Naive thymus-derived CD4-positive, alpha-beta T cell (primary cell): ENCODE results near the gene QKI. TPM values are rescaled to one million over a fixed set of nuclear protein-coding genes. Genes with fewer than 3 reads are reported as not detected.

Experiments
- ATAC-seq: fragments of 150-1000 bp; cut with Tn5 transposase; 2 replicates; pipeline ENCODE4 v1.10.0; 2021; ENCODE audit warnings: mild to moderate bottlenecking, moderate library complexity
- CTCF ChIA-PET: fragments of 350-600 bp; sonication (Branson Sonifier 250); formaldehyde crosslinking; loops from one replicate; lab custom pipeline; 2021; ENCODE audit warnings: antibody characterized with exemption; lab: Charles Lee
- POLR2A ChIA-PET: fragments of 350-600 bp; sonication (Branson Sonifier 250); formaldehyde crosslinking; loops from one replicate; lab custom pipeline; 2021; ENCODE audit warnings: antibody characterized with exemption, inconsistent platforms; lab: Charles Lee
- DNase-seq, 9 donors: peaks; one replicate each; pipeline versions ENCODE4 v3.0.0 to v3.0.0-alpha.2; 2020 to 2022; ENCODE audit warnings: mixed read lengths in 1 of 9
- H3K27ac ChIP-seq: one replicate; pipeline ENCODE4 v1.7.0; 2013; ENCODE audit warnings: mild to moderate bottlenecking, low read depth, low read length, moderate library complexity
- H3K27me3 ChIP-seq, 2 donors: one replicate each; pipeline ENCODE4 v1.7.0; 2013; ENCODE audit warnings: low read length in 2 of 2, mild to moderate bottlenecking in 2 of 2, moderate library complexity in 2 of 2; ENCODE audit not compliant: control insufficient read depth in 2 of 2, insufficient read depth in 2 of 2
- H3K36me3 ChIP-seq, 3 experiments: 1 replicate in 2 of 3; 2 replicates in 1 of 3; pipeline ENCODE4 v1.7.0; 2013; ENCODE audit warnings: low read length in 3 of 3, mild to moderate bottlenecking in 3 of 3, moderate library complexity in 1 of 3; ENCODE audit not compliant: insufficient read depth in 3 of 3, control insufficient read depth in 2 of 3
- H3K4me1 ChIP-seq, 2 donors: one replicate each; pipeline ENCODE4 v1.7.0; 2013; ENCODE audit warnings: low read length in 2 of 2, mild to moderate bottlenecking in 2 of 2, moderate library complexity in 1 of 2; ENCODE audit not compliant: control insufficient read depth in 2 of 2, insufficient read depth in 2 of 2
- H3K4me3 ChIP-seq: 2 replicates; pipeline ENCODE4 v1.7.0; 2013; ENCODE audit warnings: mild to moderate bottlenecking, low read length
- H3K9me3 ChIP-seq, 3 experiments: 1 replicate in 2 of 3; 2 replicates in 1 of 3; pipeline ENCODE4 v1.7.0; 2013; ENCODE audit warnings: low read length in 3 of 3; ENCODE audit not compliant: control insufficient read depth in 2 of 3
- H3K27ac Mint-ChIP-seq, 9 donors: one replicate each; pipeline ENCODE4 v1.8.0; 2020 to 2022; ENCODE audit warnings: mixed read lengths in 9 of 9, mild to moderate bottlenecking in 8 of 9, moderate library complexity in 5 of 9, inconsistent platforms in 2 of 9
- H3K27me3 Mint-ChIP-seq, 5 donors: one replicate each; pipeline ENCODE4 v1.8.0; 2021 to 2022; ENCODE audit warnings: mixed read lengths in 5 of 5, mild to moderate bottlenecking in 1 of 5
- H3K36me3 Mint-ChIP-seq, 5 donors: one replicate each; pipeline ENCODE4 v1.8.0; 2020 to 2022; ENCODE audit warnings: mixed read lengths in 5 of 5, mild to moderate bottlenecking in 3 of 5, inconsistent platforms in 1 of 5
- H3K4me1 Mint-ChIP-seq, 7 donors: one replicate each; pipeline ENCODE4 v1.8.0; 2020 to 2022; ENCODE audit warnings: mixed read lengths in 7 of 7, mild to moderate bottlenecking in 3 of 7, inconsistent platforms in 1 of 7
- H3K4me3 Mint-ChIP-seq, 10 donors: one replicate each; pipeline ENCODE4 v1.8.0; 2020 to 2022; ENCODE audit warnings: mild to moderate bottlenecking in 10 of 10, mixed read lengths in 10 of 10, moderate library complexity in 6 of 10, inconsistent platforms in 2 of 10
- H3K9me3 Mint-ChIP-seq, 11 donors: one replicate each; pipeline ENCODE4 v1.8.0; 2020 to 2022; ENCODE audit warnings: mixed read lengths in 11 of 11, mild to moderate bottlenecking in 4 of 11, inconsistent platforms in 1 of 11, moderate library complexity in 1 of 11
- intact Hi-C, 2 donors: fragments of 100-400 bp; cut with micrococcal nuclease; formaldehyde crosslinking; loops; one replicate each; pipeline ENCODE4 v1.15.1; 2023
- polyA plus RNA-seq, 2 donors: library from polyadenylated mRNA; unstranded; fragments of 300-500 nt; fragmentation: Illumina TruSeq; gene quantifications; one replicate each; pipeline ENCODE4 v1.2.3, GENCODE V29; 2021
- total RNA-seq, 6 experiments: library from RNA in 5 of 6; stranded (reverse) in 5 of 6; gene quantifications; 1 replicate in 5 of 6; 2 replicates in 1 of 6; pipeline ENCODE4 v1.2.3 and lab custom pipeline; 2021 to 2026

QKI gene
- total and polyA plus RNA-seq, 7 experiments from 2014 or later, result 15.0 to 147 (median 72.5) TPM

- Mint-ChIP-seq H3K4me3 (peak overlapping the region in 9 of 10 donors; percentile 6 to 52 (median 27)), H3K4me1 (peaks cover 38 to 62% (median 54%) of the 10 kb centered on the region in 7 donors), H3K9me3 (peaks cover 0 to 1% (median 0%) of the 10 kb centered on the region in 11 donors), H3K36me3 (peaks cover 0 to 5% (median 0%) of the 10 kb centered on the region in 5 donors), H3K27me3 (no peaks in the 10 kb centered on the region), H3K27ac (no peak overlapping the region)
- ATAC-seq, result no peak
- no peak overlapping the region for H3K27ac ChIP-seq
- H3K9me3 ChIP-seq, result no peaks in the 10 kb centered on the region
- ChIA-PET CTCF (interaction anchor here (1.0 kb wide), 1 partner anchor 23 kb away, joined by 3 read pairs; no protein-coding TSS in a partner anchor), POLR2A (interaction anchor here (0.7 kb wide), 1 partner anchor 21 kb away, joined by 4 read pairs; no protein-coding TSS in a partner anchor)
- intact Hi-C loops, result loop anchor here (1.0 to 10.0 kb wide), 3 partner anchors 10 to 1509 kb away; no protein-coding TSS in a partner anchor
- H3K36me3 ChIP-seq, result no peaks in the 10 kb centered on the region
- H3K4me3 ChIP-seq, result no peak overlapping the region
- H3K27me3 ChIP-seq, result no peaks in the 10 kb centered on the region
- no peak for DNase-seq
- peaks cover 0 to 19% of the 10 kb centered on the region in 2 donors for H3K4me1 ChIP-seq
These were observed 4.0 kb downstream of the QKI start for GRCh38 chr6:163418311-163419029.

GRCh38 chr6:163419413-163420288, 5.1 kb downstream of the QKI start:
- H3K4me3 Mint-ChIP-seq, result peak overlapping the region in 6 of 10 donors; percentile 17 to 61 (median 38)

GRCh38 chr6:163420289-163420614, 5.7 kb downstream of the QKI start:
- Mint-ChIP-seq H3K36me3 (no peaks in the 10 kb centered on the region), H3K4me1 (peaks cover 42 to 77% (median 69%) of the 10 kb centered on the region in 7 donors), H3K9me3 (no peaks in the 10 kb centered on the region), H3K4me3 (peak overlapping the region in 6 of 10 donors; percentile 17 to 52 (median 33)), H3K27ac (no peak overlapping the region), H3K27me3 (no peaks in the 10 kb centered on the region)
- Histone ChIP-seq H3K27ac (no peak overlapping the region), H3K4me3 (no peak overlapping the region), H3K4me1 (peaks cover 0 to 19% of the 10 kb centered on the region in 2 donors), H3K9me3 (no peaks in the 10 kb centered on the region), H3K36me3 (no peaks in the 10 kb centered on the region), H3K27me3 (no peaks in the 10 kb centered on the region)
- CTCF ChIA-PET, result interaction anchor here (0.6 kb wide), 3 partner anchors 14 to 25 kb away, joined by 3 to 4 read pairs (median 3); no protein-coding TSS in a partner anchor
- DNase-seq (no peak), ATAC-seq (no peak)
- POLR2A ChIA-PET, result no interaction called here
- intact Hi-C loops, result no loop called here

More at GRCh38 chr6:163419413-163420288, 5.1 kb downstream of the QKI start:
- Mint-ChIP-seq H3K4me1 (peaks cover 40 to 72% (median 64%) of the 10 kb centered on the region in 7 donors), H3K27ac (peak overlapping the region in 1 of 9 donors; percentile 8), H3K36me3 (no peaks in the 10 kb centered on the region), H3K9me3 (no peaks in the 10 kb centered on the region), H3K27me3 (no peaks in the 10 kb centered on the region)
- no peak for DNase-seq
- H3K27me3 ChIP-seq, result no peaks in the 10 kb centered on the region
- no peak for ATAC-seq
- H3K4me3 ChIP-seq, result no peak overlapping the region
- CTCF ChIA-PET, result interaction anchor here (0.6 to 1.0 kb wide), 4 partner anchors 13 to 26 kb away, joined by 3 to 4 read pairs (median 3); no protein-coding TSS in a partner anchor
- intact Hi-C loops, result loop anchor here (1.0 to 10.0 kb wide), 3 partner anchors 9 to 1508 kb away; no protein-coding TSS in a partner anchor
- peaks cover 0 to 19% of the 10 kb centered on the region in 2 donors for H3K4me1 ChIP-seq
- H3K36me3 ChIP-seq, result no peaks in the 10 kb centered on the region
- POLR2A ChIA-PET, result no interaction called here
- no peaks in the 10 kb centered on the region for H3K9me3 ChIP-seq
- no peak overlapping the region for H3K27ac ChIP-seq

GRCh38 chr6:163422550-163422949, 8.0 kb downstream of the QKI start:
- H3K27me3 ChIP-seq, result no peaks in the 10 kb centered on the region
- intact Hi-C loops, result no loop called here
- peaks cover 0 to 12% of the 10 kb centered on the region in 2 donors for H3K4me1 ChIP-seq
- DNase-seq (no peak), ATAC-seq (no peak)
- H3K9me3 Mint-ChIP-seq, result no peaks in the 10 kb centered on the region
- ChIA-PET POLR2A (interaction anchor here (1.1 kb wide), 1 partner anchor 17 kb away, joined by 4 read pairs; no protein-coding TSS in a partner anchor), CTCF (no interaction called here)
- H3K27ac Mint-ChIP-seq, result peak overlapping the region in 1 of 9 donors; percentile 49
- no peaks in the 10 kb centered on the region for H3K36me3 Mint-ChIP-seq
- H3K9me3 ChIP-seq, result no peaks in the 10 kb centered on the region
- no peak overlapping the region for H3K27ac ChIP-seq
- H3K4me1 Mint-ChIP-seq, result peaks cover 34 to 74% (median 66%) of the 10 kb centered on the region in 7 donors
- no peak overlapping the region for H3K4me3 Mint-ChIP-seq
- no peaks in the 10 kb centered on the region for H3K36me3 ChIP-seq
- no peak overlapping the region for H3K4me3 ChIP-seq
- H3K27me3 Mint-ChIP-seq, result no peaks in the 10 kb centered on the region

GRCh38 chr6:163423696-163424095, 9.2 kb downstream of the QKI start:
- intact Hi-C loops, result no loop called here
- Mint-ChIP-seq H3K9me3 (no peaks in the 10 kb centered on the region), H3K4me3 (no peak overlapping the region), H3K4me1 (peaks cover 26 to 74% (median 62%) of the 10 kb centered on the region in 7 donors), H3K36me3 (no peaks in the 10 kb centered on the region), H3K27ac (no peak overlapping the region), H3K27me3 (no peaks in the 10 kb centered on the region)
- no peak overlapping the region for H3K4me3 ChIP-seq
- no peaks in the 10 kb centered on the region for H3K36me3 ChIP-seq
- ATAC-seq (no peak), DNase-seq (no peak)
- ChIA-PET CTCF (no interaction called here), POLR2A (no interaction called here)
- H3K27ac ChIP-seq, result no peak overlapping the region
- no peaks in the 10 kb centered on the region for H3K27me3 ChIP-seq
- H3K9me3 ChIP-seq, result no peaks in the 10 kb centered on the region
- H3K4me1 ChIP-seq, result peaks cover 0 to 10% of the 10 kb centered on the region in 2 donors
